PC-9 (cell line): ENCODE results near the gene TMEM98.

Experiments
- CTCF ChIP-seq: fragments of 200-600 bp; sonication (generic); conservative IDR thresholded peaks from 2 replicates; pipeline ENCODE4 v1.6.1; 2017; ENCODE audit warnings: mixed run types, antibody characterized with exemption, mild to moderate bottlenecking, moderate library complexity
- EZH2 ChIP-seq: fragments of 200-600 bp; sonication (generic); IDR thresholded peaks from 2 replicates; pipeline ENCODE4 v1.8.0; 2017; ENCODE audit warnings: antibody characterized with exemption, low read depth

- TF ChIP-seq CTCF (no peak), EZH2 (no peak)
These were observed 23.1 kb upstream of the TMEM98 start for GRCh38 chr17:32904891-32905290.
